GM12878 (cell line): ENCODE results near the gene AMN1. TPM values are rescaled to one million over a fixed set of nuclear protein-coding genes. Genes with fewer than 3 reads are reported as not detected.

ENCODE experiments used
- ASH2L ChIP-seq: fragments of 300-600, 200-600 bp; sonication (generic); IDR thresholded peaks from 2 replicates; pipeline ENCODE4 v1.6.1; 2017; ENCODE audit warnings: low read depth, mild to moderate bottlenecking, borderline replicate concordance
- CREM ChIP-seq: IDR thresholded peaks from 2 replicates; pipeline ENCODE4 v1.6.1; 2014; ENCODE audit warnings: antibody characterized with exemption, low read depth
- GATAD2B ChIP-seq: fragments of 450-650 bp; conservative IDR thresholded peaks from 2 replicates; pipeline ENCODE4 v1.6.1; 2017; ENCODE audit warnings: low read depth, mild to moderate bottlenecking, moderate library complexity
- JUNB ChIP-seq: IDR thresholded peaks from 2 replicates; pipeline ENCODE4 v1.6.1; 2016; ENCODE audit warnings: antibody characterized with exemption, mild to moderate bottlenecking
- KAT2A ChIP-seq: conservative IDR thresholded peaks from 2 replicates; pipeline ENCODE4 v1.6.1; 2011; ENCODE audit warnings: low read depth, low read length; ENCODE audit not compliant: control insufficient read depth
- MXI1 ChIP-seq: fragments of 150-350 bp; IDR thresholded peaks from 2 replicates; pipeline ENCODE4 v1.6.1; 2011; ENCODE audit warnings: low read depth, mild to moderate bottlenecking, inconsistent platforms, low read length, improper control_type of control experiment
- NR2F1 ChIP-seq: fragments of 450-650 bp; conservative IDR thresholded peaks from 2 replicates; pipeline ENCODE4 v1.6.1; 2017; ENCODE audit warnings: mild to moderate bottlenecking
- SUPT20H ChIP-seq: IDR thresholded peaks from 2 replicates; pipeline ENCODE4 v1.6.1; 2011; ENCODE audit warnings: low read depth, mild to moderate bottlenecking, low read length, moderate library complexity, borderline replicate concordance; ENCODE audit not compliant: control insufficient read depth
- TCF12 ChIP-seq: IDR thresholded peaks from 2 replicates; pipeline ENCODE4 v1.6.1; 2011; ENCODE audit warnings: low read depth, mild to moderate bottlenecking, low read length
- ZNF622 ChIP-seq: fragments of 450-650 bp; IDR thresholded peaks from 2 replicates; pipeline ENCODE4 v1.6.1; 2017; ENCODE audit warnings: mild to moderate bottlenecking, inconsistent platforms
- polyA plus RNA-seq, 11 experiments: library from polyadenylated mRNA; depleted of rRNA in 4 of 11; unstranded in 6 of 11; stranded (reverse) in 5 of 11; fragments of >200 nt; fragmentation: Nextera tagmentation in 4 of 11; fragmentation: Illumina TruSeq in 1 of 11; extraction: Ambion mirVana in 4 of 11; extraction: Trizol in 1 of 11; gene quantifications; 1 replicate in 1 of 11; 2 replicates in 10 of 11; pipeline versions ENCODE4 v1.2.1 to v1.2.3, GENCODE V29; 2011 to 2016; ENCODE audit warnings: inconsistent platforms in 2 of 11, missing spikeins in 2 of 11, low read depth in 1 of 11
- total RNA-seq, 4 experiments: library from RNA; depleted of rRNA in 3 of 4; stranded (reverse); fragments of >200 nt in 3 of 4; fragmentation: Illumina TruSeq in 1 of 4; extraction: Trizol in 1 of 4; gene quantifications; 2 replicates each; pipeline versions ENCODE4 v1.2.1 to v1.2.3, GENCODE V29; 2013 to 2021
- TF ChIP-seq, protein P1 (sequence below): fragments of 150-350 bp; IDR thresholded peaks from 2 replicates; pipeline ENCODE4 v1.6.1; 2016; ENCODE audit warnings: low read depth, low read length
- TF ChIP-seq, protein P2 (sequence below): IDR thresholded peaks from 2 replicates; pipeline ENCODE4 v1.6.1; 2012; ENCODE audit warnings: low read depth, low read length, improper control_type of control experiment
- TF ChIP-seq, protein P3 (sequence below): fragments of 450-650 bp; IDR thresholded peaks from 2 replicates; pipeline ENCODE4 v1.6.1; 2017; ENCODE audit warnings: antibody characterized with exemption, mild to moderate bottlenecking, moderate library complexity
- TF ChIP-seq, protein P4 (sequence below): fragments of 450-650 bp; IDR thresholded peaks from 2 replicates; pipeline ENCODE4 v1.6.1; 2016; ENCODE audit warnings: mild to moderate bottlenecking
- TF ChIP-seq, protein P5 (sequence below): fragments of 450-650 bp; conservative IDR thresholded peaks from 2 replicates; pipeline ENCODE4 v1.6.1; 2017; ENCODE audit warnings: mild to moderate bottlenecking, moderate library complexity
- TF ChIP-seq, protein P6 (sequence below): fragments of 450-650 bp; IDR thresholded peaks from 2 replicates; pipeline ENCODE4 v1.6.1; 2016; ENCODE audit warnings: mild to moderate bottlenecking, moderate library complexity, borderline replicate concordance

AMN1 gene
- total and polyA plus RNA-seq, 10 of the 15 experiments (the other 5 are each of a cell fraction or from before 2014, with no cell fraction given): 5.4 to 19.3 (median 9.3) TPM

DNA sequence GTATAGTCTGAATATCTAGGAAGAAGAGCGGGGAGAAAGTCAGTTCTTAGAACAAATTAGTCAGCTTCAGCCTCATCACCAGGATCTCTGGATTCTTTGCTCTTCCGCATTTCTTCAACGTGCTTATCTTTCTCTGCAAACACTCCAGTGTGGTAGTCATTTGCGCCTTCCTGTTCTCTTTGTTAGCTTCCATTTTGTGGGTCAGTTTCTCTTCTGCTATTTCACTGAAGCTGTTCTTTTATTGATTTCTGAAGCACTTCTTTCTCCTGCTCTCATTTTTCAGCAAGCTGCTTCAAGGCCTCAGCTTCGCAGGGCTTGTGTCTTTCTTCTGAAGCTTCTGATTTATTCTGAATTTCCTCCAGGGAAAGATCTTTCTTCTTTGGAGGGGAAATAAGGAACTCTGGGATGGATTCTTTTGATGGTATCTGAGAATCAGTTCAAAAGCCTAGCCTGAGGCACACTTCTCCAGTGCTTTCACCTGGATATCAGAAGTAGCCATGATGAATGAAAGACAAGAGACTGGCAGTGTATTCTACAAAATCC, 13.5 kb downstream of the AMN1 start (continued):
- TF ChIP-seq, protein P1, sequence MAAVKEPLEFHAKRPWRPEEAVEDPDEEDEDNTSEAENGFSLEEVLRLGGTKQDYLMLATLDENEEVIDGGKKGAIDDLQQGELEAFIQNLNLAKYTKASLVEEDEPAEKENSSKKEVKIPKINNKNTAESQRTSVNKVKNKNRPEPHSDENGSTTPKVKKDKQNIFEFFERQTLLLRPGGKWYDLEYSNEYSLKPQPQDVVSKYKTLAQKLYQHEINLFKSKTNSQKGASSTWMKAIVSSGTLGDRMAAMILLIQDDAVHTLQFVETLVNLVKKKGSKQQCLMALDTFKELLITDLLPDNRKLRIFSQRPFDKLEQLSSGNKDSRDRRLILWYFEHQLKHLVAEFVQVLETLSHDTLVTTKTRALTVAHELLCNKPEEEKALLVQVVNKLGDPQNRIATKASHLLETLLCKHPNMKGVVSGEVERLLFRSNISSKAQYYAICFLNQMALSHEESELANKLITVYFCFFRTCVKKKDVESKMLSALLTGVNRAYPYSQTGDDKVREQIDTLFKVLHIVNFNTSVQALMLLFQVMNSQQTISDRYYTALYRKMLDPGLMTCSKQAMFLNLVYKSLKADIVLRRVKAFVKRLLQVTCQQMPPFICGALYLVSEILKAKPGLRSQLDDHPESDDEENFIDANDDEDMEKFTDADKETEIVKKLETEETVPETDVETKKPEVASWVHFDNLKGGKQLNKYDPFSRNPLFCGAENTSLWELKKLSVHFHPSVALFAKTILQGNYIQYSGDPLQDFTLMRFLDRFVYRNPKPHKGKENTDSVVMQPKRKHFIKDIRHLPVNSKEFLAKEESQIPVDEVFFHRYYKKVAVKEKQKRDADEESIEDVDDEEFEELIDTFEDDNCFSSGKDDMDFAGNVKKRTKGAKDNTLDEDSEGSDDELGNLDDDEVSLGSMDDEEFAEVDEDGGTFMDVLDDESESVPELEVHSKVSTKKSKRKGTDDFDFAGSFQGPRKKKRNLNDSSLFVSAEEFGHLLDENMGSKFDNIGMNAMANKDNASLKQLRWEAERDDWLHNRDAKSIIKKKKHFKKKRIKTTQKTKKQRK: no peak
- TF ChIP-seq CREM: 0 out of 2 replicates have a peak, but pooled peaks have one; percentile 9
- TF ChIP-seq, protein P2, sequence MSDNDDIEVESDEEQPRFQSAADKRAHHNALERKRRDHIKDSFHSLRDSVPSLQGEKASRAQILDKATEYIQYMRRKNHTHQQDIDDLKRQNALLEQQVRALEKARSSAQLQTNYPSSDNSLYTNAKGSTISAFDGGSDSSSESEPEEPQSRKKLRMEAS: no peak; the same call in 1 of the 2 replicates
- no peak for TF ChIP-seq SUPT20H
- no peak for TF ChIP-seq GATAD2B
- no peak for TF ChIP-seq ZNF622
- TF ChIP-seq NR2F1: no peak
- TF ChIP-seq, protein P3, sequence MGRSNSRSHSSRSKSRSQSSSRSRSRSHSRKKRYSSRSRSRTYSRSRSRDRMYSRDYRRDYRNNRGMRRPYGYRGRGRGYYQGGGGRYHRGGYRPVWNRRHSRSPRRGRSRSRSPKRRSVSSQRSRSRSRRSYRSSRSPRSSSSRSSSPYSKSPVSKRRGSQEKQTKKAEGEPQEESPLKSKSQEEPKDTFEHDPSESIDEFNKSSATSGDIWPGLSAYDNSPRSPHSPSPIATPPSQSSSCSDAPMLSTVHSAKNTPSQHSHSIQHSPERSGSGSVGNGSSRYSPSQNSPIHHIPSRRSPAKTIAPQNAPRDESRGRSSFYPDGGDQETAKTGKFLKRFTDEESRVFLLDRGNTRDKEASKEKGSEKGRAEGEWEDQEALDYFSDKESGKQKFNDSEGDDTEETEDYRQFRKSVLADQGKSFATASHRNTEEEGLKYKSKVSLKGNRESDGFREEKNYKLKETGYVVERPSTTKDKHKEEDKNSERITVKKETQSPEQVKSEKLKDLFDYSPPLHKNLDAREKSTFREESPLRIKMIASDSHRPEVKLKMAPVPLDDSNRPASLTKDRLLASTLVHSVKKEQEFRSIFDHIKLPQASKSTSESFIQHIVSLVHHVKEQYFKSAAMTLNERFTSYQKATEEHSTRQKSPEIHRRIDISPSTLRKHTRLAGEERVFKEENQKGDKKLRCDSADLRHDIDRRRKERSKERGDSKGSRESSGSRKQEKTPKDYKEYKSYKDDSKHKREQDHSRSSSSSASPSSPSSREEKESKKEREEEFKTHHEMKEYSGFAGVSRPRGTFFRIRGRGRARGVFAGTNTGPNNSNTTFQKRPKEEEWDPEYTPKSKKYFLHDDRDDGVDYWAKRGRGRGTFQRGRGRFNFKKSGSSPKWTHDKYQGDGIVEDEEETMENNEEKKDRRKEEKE: no peak
- TF ChIP-seq KAT2A: no peak
- no peak for TF ChIP-seq MXI1
- peak; percentile 40; the same call in 1 of the 2 replicates for TF ChIP-seq JUNB
- TF ChIP-seq, protein P4, sequence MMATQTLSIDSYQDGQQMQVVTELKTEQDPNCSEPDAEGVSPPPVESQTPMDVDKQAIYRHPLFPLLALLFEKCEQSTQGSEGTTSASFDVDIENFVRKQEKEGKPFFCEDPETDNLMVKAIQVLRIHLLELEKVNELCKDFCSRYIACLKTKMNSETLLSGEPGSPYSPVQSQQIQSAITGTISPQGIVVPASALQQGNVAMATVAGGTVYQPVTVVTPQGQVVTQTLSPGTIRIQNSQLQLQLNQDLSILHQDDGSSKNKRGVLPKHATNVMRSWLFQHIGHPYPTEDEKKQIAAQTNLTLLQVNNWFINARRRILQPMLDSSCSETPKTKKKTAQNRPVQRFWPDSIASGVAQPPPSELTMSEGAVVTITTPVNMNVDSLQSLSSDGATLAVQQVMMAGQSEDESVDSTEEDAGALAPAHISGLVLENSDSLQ: no peak
- TF ChIP-seq, protein P5, sequence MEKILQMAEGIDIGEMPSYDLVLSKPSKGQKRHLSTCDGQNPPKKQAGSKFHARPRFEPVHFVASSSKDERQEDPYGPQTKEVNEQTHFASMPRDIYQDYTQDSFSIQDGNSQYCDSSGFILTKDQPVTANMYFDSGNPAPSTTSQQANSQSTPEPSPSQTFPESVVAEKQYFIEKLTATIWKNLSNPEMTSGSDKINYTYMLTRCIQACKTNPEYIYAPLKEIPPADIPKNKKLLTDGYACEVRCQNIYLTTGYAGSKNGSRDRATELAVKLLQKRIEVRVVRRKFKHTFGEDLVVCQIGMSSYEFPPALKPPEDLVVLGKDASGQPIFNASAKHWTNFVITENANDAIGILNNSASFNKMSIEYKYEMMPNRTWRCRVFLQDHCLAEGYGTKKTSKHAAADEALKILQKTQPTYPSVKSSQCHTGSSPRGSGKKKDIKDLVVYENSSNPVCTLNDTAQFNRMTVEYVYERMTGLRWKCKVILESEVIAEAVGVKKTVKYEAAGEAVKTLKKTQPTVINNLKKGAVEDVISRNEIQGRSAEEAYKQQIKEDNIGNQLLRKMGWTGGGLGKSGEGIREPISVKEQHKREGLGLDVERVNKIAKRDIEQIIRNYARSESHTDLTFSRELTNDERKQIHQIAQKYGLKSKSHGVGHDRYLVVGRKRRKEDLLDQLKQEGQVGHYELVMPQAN: no peak
- no peak for TF ChIP-seq TCF12
- TF ChIP-seq ASH2L: 0 out of 2 replicates have a peak, but pooled peaks have one; percentile 77
- TF ChIP-seq, protein P6, sequence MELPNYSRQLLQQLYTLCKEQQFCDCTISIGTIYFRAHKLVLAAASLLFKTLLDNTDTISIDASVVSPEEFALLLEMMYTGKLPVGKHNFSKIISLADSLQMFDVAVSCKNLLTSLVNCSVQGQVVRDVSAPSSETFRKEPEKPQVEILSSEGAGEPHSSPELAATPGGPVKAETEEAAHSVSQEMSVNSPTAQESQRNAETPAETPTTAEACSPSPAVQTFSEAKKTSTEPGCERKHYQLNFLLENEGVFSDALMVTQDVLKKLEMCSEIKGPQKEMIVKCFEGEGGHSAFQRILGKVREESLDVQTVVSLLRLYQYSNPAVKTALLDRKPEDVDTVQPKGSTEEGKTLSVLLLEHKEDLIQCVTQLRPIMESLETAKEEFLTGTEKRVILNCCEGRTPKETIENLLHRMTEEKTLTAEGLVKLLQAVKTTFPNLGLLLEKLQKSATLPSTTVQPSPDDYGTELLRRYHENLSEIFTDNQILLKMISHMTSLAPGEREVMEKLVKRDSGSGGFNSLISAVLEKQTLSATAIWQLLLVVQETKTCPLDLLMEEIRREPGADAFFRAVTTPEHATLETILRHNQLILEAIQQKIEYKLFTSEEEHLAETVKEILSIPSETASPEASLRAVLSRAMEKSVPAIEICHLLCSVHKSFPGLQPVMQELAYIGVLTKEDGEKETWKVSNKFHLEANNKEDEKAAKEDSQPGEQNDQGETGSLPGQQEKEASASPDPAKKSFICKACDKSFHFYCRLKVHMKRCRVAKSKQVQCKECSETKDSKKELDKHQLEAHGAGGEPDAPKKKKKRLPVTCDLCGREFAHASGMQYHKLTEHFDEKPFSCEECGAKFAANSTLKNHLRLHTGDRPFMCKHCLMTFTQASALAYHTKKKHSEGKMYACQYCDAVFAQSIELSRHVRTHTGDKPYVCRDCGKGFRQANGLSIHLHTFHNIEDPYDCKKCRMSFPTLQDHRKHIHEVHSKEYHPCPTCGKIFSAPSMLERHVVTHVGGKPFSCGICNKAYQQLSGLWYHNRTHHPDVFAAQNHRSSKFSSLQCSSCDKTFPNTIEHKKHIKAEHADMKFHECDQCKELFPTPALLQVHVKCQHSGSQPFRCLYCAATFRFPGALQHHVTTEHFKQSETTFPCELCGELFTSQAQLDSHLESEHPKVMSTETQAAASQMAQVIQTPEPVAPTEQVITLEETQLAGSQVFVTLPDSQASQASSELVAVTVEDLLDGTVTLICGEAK: no peak
